Fibroblast of skin of left biceps (primary cell): ENCODE results near the gene SWAP70.
"Not testable (repeated sequence)": the region's sequence is repeated elsewhere in the genome, so short reads cannot be mapped to it uniquely, and the experiment has no call there.

Experiments
- DNase-seq, 2 experiments: peaks; one replicate each; pipeline ENCODE4 v3.0.0-alpha.2; 2013; ENCODE audit warnings: low read depth in 2 of 2

Gene SWAP70

DNA sequence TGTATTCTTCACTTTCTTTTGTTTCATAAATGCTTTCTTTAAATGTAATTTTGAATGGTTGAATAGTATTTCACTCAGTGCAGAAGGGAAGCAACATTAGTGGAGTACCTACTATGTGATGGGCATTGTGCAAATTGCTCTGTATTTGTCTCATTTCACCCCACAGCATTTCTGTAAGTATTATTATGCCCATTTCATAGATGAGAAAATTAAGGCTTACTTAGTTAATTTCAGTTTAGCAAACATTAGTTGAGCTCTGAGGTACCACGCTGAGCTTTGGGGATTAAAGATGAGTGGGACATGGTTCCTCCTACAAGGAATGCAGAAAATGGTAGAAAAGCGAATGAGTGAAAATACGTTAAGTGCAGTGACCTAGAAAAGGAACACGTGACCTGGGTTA is 58.1 kb downstream of the SWAP70 start:
- no peak for DNase-seq

DNA sequence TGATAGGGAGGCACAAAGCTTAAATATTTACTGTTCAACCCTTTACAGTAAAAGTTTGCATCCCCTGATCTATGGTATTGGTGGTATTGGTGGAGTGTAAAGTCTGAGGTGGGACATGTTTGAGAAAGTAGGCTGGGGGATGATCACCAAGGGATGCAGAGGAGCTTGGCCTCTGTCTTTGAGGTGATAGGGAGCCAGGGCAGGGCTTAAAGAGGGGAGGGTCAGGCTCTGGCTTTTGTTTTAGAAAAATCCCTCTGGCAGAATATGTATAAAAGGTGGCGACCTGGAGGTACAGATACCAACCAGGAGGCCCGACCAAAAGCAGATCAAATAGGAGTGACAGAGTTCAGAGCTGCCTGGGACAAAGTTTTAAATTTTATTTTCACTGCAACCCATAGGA is 59.0 kb downstream of the SWAP70 start:
- no peak for DNase-seq

DNA sequence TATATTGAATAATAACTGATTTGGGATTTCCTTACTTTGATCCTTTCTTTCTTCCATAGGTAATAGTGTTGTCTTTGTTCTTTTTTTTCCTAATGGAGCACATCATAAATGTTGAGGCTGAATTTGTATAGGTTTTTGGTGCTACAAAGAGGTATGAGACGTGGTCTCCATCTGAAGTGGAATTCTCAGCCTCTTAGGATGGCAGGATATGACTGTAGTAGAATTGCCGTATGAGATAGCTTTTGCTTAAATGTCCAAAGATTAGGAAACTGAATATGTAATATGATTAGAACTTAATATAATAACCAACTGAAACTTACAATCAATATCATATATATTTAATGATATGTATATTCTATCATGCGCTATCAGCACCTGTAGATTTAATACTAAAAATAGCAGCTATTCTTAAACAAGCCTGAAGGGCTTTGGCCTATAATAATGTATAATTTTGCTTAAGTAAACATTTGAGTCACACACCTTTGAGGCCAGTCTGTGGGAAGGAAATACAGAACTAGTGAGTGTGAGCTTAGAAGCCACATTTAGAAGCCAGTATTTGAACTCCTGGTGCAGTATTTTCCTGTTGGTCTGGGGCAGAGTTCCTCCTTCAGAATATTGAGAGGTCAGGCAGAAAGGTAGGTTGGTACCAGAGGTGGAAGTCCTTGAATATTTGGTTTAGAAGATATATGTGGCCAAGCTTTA is 62.6 kb downstream of the SWAP70 start:
- DNase-seq, result no peak

DNA sequence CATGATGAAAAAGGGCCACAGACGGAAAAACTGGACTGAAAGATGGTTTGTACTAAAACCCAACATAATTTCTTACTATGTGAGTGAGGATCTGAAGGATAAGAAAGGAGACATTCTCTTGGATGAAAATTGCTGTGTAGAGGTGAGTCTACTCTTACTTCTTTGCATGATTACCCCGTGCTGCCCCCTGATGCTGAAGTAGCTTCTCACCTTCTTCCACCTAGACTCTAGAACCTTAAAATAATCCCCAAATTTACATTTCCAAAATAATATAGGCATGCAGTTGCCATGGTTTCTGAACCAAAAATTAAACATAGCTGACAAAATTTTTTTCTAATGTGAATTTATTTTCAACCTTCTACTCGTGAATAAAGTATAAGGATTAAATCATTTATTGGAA is 64.2 kb downstream of the SWAP70 start:
- no peak for DNase-seq

DNA sequence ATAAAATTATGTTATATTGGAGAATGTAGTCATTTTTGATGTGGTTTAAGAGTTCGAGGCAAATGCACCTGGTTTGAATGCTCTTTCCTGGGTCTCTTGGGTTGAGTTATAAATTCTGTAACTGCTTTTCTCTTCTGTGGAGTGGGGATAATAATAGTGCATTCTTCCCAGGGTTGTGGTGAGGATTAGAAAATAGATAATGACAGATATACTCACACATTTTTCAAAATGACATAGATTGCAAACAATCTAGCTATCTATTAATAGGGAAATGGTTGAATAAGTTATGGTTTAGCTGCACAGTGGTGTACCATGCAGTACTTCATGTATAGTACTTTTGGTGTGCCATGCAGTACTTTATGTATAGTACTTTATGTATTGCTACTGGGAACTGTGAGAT is 67.4 kb downstream of the SWAP70 start:
- no peak for DNase-seq

DNA sequence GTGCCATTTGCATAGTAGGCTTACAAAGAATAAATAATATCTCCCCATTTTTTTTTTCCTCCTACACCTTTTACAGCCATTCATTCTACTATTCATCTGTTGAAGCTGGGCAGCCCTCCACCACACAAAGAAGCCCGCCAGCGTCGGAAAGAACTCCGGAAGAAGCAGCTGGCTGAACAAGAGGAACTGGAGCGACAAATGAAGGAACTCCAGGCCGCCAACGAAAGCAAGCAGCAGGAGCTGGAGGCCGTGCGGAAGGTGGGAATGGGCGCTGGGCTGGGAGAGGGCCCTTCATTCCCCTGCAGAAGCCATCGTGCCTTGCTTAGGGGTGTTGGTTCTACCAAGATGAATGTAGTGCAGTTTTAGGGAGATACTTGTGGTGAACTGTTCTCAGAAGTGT is 68.6 kb downstream of the SWAP70 start:
- no peak for DNase-seq

DNA sequence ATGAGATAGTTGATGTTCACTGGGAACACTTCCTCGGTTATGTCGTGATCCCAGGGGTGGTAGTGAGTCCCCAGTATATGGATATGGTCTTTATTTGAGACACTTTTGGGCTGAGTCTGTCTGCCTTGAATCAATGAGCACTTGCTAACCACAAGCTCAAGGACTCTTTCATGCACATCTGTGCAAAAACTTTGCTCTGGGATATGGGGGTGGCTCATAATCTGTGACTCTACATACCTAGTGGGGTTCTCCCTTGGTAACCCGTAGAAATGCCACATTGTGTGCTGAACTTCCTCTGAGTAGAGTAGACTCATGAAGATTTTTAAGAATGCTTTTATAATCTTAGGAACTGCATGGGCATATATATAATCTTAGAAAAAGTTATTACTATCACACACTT is 69.3 kb downstream of the SWAP70 start:
- DNase-seq, result no peak

GRCh38 chr11:9735236-9735635 is 71.4 kb downstream of the SWAP70 start:
- DNase-seq, result no peak

- DNase-seq, result no peak
Observed at GRCh38 chr11:9735919-9736318, 72.0 kb downstream of the SWAP70 start.

DNA sequence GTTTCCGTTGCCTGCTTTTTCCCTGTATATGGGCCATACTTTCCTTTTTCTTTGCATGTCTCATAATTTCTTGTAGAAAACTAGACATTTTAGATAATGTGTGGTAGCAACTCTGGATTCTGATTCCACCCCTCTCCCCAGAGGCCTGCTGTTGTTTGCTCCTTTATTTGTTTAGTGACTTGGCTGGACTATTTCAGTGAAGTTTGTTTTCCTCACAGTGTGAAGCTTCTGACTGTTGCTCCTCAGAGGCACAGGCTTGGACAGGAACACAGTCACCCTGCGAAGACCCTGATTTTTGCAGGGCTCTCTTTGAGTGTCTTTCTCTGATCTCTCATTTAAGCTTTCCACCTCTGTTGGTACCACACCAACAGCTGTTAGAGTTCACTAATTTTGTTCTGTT is 72.5 kb downstream of the SWAP70 start:
- DNase-seq, result no peak

DNA sequence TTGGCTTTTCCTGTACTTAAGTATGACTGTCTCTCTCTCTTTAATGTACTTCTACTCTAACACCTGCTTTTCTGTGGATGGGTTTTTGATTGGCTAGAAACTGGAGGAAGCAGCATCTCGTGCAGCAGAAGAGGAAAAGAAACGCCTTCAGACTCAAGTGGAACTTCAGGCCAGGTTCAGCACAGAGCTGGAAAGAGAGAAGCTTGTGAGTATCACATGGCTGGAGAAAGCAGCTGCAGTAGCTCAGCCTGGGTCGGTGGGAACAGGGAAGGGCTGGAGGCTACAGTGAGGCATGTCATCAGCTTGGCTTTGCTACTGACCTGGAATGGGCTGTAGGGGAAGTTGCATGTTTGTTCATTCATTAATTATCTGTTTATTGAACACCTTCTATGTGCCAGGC is 74.2 kb downstream of the SWAP70 start:
- no peak for DNase-seq

DNA sequence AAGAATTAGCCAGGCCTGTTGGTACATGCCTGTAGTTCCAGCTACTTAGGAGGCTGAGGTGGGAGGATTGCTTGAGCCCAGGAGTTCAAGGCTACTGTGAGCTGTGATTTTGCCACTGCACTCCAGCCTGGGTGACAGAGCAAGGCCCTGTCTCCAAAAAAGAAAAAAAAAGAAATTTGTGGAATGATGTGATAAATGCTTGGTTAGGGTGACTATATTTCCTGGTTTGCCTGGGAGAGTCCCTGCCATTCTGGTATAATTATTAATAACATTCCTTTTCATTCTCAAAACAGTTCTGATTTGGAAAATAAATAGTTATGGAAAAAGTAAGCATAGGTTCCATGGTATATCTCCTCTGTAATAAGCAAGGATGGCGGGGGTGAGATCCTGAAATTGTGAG is 74.8 kb downstream of the SWAP70 start:
- DNase-seq, result no peak

GRCh38 chr11:9739123-9739900 is 75.4 kb downstream of the SWAP70 start:
- no peak for DNase-seq

DNA sequence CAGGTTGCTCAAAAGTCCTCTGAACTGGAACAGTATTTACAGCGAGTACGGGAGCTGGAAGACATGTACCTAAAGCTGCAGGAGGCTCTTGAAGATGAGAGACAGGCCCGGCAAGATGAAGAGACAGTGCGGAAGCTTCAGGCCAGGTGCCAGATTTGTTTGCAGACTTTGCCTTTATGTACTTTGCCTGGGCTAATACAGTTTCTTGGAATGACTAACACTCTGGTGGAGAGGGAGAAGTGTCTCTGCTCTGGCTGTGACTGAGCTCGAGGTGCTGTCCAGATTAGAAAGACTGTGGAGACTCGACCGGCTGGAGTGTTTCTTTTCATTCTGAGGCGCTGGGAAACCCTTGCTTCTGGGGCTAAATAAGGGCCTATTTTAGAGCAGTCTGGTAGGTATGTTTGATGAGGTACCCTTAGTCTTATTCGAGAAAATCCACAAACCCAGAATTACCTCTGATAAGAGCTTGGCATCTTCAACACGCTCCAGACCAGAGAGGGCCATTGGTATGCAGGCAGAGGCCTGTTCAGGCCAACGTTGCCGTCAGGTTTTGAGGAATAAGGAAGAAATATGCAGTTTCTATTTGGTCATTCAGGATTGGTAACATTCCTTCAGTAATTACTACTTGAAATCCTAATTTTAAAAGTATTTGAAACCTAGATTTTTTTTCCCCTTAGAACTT is 76.5 kb downstream of the SWAP70 start:
- DNase-seq, result no peak

DNA sequence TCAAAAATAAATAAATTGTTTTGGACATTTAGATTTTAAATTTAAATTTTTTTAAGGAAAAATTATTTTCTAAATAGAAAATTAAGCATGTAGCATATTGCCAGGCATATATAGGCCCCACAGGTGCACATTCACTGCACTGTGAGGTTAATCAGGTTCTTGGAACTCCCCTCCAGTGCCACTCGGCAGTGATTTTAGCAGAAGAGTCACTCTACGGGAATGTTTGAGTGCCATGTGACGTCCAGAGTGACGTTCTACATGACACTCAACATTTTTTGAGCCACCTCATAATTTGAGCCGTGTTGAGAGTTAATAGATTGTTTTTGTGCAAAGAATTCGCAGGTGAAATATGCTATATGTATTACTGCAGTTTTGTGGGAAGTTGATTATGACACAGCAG is 77.4 kb downstream of the SWAP70 start:
- DNase-seq, result no peak

GRCh38 chr11:9743512-9743911 is 79.6 kb downstream of the SWAP70 start:
- DNase-seq, result not testable (repeated sequence)

DNA sequence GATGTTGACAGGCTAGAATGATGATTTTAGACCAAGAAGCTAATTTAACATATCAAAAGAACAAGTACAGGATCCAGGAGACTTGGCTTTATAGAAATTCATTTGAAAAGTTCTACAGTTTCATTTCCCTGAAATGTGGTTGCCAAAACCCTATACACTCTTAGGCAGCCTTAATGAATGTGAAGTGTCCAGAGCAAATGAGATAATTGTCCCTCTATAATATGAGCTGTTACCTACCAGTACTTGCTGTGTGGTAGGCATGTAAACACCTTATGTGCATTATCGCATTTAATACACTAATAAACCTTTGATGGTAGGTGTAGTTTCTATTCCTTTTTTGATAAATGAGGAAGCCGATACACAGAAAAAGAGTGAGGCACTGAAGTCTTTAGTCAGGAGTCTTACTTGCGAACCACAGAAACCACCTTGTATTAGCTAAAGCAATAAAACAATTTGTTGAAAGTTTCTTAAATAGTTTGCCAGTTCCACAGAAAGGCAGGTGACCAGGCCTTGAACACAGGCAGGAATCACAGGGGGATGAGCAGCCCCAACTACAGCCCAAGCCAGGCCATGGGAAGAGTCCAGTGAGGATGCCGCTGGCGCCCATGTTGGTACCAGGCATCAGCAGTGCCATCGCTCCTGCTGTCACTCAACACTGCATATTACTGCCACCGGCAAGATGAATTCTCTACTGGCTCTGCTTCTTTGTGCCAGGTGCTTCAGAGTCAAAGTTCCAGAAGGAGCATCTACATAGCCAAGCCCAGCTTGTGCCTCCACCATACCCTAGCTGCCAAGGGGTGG is 81.7 kb downstream of the SWAP70 start:
- no peak for DNase-seq

DNA sequence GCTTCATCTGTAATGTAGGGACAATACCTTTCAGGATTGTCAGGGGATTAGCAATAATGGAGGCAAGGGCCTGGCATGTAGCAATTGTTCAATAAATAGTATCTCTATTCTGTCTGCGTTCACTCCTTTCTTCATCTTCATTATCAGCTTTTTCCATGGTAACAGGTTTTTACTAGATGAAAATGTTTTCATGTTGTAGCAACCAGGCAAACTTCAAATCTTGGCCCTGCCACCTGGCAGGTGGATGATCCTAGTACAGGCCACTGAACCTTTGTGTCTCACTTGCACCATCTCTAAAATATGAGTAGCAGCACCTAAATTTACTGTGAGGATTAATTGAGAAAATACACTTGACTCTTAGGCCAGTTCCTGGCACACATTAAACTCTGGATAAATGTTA is 83.4 kb downstream of the SWAP70 start:
- DNase-seq, result no peak

GRCh38 chr11:9747828-9748227 is 84.0 kb downstream of the SWAP70 start:
- no peak for DNase-seq

DNA sequence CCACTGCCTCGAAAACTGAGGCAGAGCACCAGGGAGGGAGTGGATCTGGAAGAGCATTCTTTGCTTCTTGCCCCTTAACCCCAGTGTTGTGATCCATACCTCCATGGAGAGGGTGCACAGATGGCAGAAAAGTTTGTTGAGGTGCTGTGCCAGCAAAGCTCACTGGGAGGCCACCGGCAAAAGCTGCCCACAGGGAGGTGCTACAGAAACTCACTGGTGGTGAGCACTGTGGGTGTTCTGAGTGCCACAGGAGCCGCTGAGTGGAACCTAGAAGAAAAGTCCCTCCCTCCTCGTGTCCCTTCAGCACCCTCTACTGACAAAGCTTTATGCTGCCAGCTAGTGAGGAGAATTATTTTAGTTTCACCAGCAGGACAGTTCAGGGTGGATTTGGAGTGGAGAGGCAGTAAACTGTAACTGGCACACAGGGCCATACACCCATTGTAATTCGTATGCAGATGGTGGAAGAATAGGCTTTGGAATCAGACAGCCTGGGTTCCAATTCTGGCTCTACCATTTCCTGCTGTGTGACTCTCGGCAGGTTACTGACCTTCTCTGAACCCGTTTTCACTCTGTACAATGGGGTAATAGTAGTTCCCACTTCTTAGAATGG is 84.6 kb downstream of the SWAP70 start:
- peak in 1 of 2 experiments; percentile 44 for DNase-seq

DNA sequence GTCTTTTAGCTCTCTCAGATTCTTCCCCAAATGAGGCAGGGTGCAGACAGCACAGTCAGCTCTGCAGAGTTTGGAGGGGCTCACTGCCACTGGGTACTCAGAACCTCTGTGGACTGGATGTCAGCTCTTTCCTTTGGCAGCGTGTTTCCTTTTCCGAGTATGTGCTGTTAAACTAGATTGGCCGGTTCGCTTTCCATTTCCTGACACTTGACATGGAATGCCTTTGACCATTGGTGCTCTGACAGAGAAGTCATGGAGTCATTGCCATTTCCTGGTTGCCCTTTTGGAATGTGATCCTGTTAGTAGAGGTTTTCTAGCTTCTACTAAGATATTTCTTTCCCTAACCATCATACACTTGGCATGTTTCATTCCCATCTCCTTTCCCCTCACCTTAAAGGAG is 86.7 kb downstream of the SWAP70 start:
- DNase-seq, result no peak

DNA sequence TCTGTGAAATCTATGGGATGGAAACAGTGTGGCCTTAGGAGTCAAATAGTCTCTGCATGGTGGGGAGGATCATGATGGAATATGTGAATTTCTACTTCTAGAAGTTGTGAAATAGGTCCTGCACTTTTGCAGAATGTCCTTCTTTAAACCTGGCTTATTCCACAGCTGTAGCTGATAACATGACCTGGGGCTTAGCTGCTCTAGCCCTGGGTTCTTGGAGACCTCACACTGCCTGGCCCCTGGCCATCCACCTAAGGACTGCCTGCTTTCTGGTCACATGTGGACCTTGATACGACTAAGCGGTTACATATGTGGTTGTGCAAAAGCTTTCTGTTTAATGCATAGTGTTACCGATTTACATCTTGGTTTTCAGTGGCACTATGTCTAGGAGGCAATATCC is 88.2 kb downstream of the SWAP70 start:
- DNase-seq, result no peak
